ENCODE results near the gene DOCK2. TPM values are rescaled to one million over a fixed set of nuclear protein-coding genes. Genes with fewer than 3 reads are reported as not detected.

DOCK2 gene
- total and polyA plus RNA-seq, 2 donors (not counting 3 experiments of a cell fraction or from before 2014, with no cell fraction given), result 0.62 to 4.8 TPM

GRCh38 chr5:169869066-169869465 is 232.0 kb downstream of the DOCK2 start:
- H3K27ac ChIP-seq (ENCODE audit: insufficient read depth, low read depth, low read length), result no peak overlapping the region
- dilution Hi-C loops (cut with MboI; ENCODE audit: extremely low pct_ligation_motif_present, low sequenced_read_pairs) (no loop called here), intact Hi-C loops (cut with micrococcal nuclease) (no loop called here)
- no peaks in the 10 kb centered on the region for H3K4me1 ChIP-seq (ENCODE audit: control insufficient read depth, extremely low read depth, insufficient read depth, low read length)
- H3K9ac ChIP-seq (replicated peaks; ENCODE audit: extremely low read depth, insufficient read depth, low read length), result no peak overlapping the region
- no peaks in the 10 kb centered on the region for H3K27me3 ChIP-seq (ENCODE audit: control insufficient read depth in 2 of 2, insufficient read depth in 2 of 2, low read length in 2 of 2)
- POLR2A ChIA-PET, result no interaction called here
- no peak for FAIRE-seq
- H3K4me3 ChIP-seq (replicated peaks in 1 of 3; ENCODE audit: insufficient read depth in 1 of 3, low read depth in 1 of 3, low read length in 3 of 3), result no peak overlapping the region
- H3K4me2 ChIP-seq (ENCODE audit: insufficient read depth, low read length), result no peak overlapping the region
- DNase-seq (ENCODE audit: low read depth, low spot score), result no peak
- no TSS peak for BruUV-seq (replicated peaks)
- no peaks in the 10 kb centered on the region for H4K20me1 ChIP-seq (replicated peaks; ENCODE audit: control insufficient read depth, extremely low read depth, insufficient read depth, low read length)
- no peaks in the 10 kb centered on the region for H3K79me2 ChIP-seq (ENCODE audit: control insufficient read depth, insufficient read depth, low read length)
- H3K9me3 ChIP-seq (replicated peaks; ENCODE audit: control insufficient read depth, insufficient read depth, low read length), result no peaks in the 10 kb centered on the region
- no peaks in the 10 kb centered on the region for H3K9me1 ChIP-seq (replicated peaks; ENCODE audit: control insufficient read depth, extremely low read depth, insufficient read depth, low read length)
- H3K36me3 ChIP-seq (ENCODE audit: control insufficient read depth in 2 of 2, extremely low read depth in 1 of 2, insufficient read depth in 2 of 2, low read length in 2 of 2), result no peaks in the 10 kb centered on the region
- CTCF ChIA-PET, result interaction anchor here (1.6 to 1.7 kb wide), 2 partner anchors 111 to 167 kb away, joined by 4 read pairs; partner anchors contain the start of gene INSYN2B
- TF ChIP-seq JUN (IDR thresholded peaks at IDR 0.05; ENCODE audit: borderline replicate concordance, insufficient read depth, insufficient read length, low read depth), result no peak
- TF ChIP-seq GATA2 (IDR thresholded peaks at IDR 0.05; ENCODE audit: insufficient read depth, insufficient read length, low read depth, low read length), result no peak
- TF ChIP-seq EZH2 (IDR thresholded peaks at IDR 0.05; ENCODE audit: borderline replicate concordance, low read depth, low read length, severe bottlenecking), result no peak
- TF ChIP-seq FOS (IDR thresholded peaks at IDR 0.05; ENCODE audit: borderline replicate concordance, insufficient read depth, low read length), result no peak
- no peak for TF ChIP-seq CTCF (IDR thresholded peaks at IDR 0.05; ENCODE audit: extremely low read depth in 1 of 2, insufficient read depth in 1 of 2, low read depth in 1 of 2, low read length in 2 of 2)
- no peak for TF ChIP-seq POLR2AphosphoS5 (IDR thresholded peaks at IDR 0.05; ENCODE audit: insufficient read depth, low read depth, low read length)
- no peak for TF ChIP-seq MAX (IDR thresholded peaks at IDR 0.05; ENCODE audit: insufficient read depth, insufficient read length)
- TF ChIP-seq POLR2A (IDR thresholded peaks at IDR 0.05; ENCODE audit: low read depth, low read length), result no peak
- no peak for TF ChIP-seq MYC (IDR thresholded peaks at IDR 0.05; ENCODE audit: low read depth, low read length)
- no peak overlapping the region for H2AFZ ChIP-seq (ENCODE audit: low read depth, low read length)
